Activated CD4-positive, CD25-positive, alpha-beta regulatory T cell treated with anti-CD3 and anti-CD28 coated beads, Interleukin-2, amount 50 U/mL, for 16 hours (primary cell): ENCODE data around the gene CRB2.

Source experiments
- DNase-seq: peaks from one replicate; pipeline ENCODE4 v3.0.0-alpha.2; 2020; ENCODE audit warnings: low read depth, low spot score

The CRB2 gene

DNA sequence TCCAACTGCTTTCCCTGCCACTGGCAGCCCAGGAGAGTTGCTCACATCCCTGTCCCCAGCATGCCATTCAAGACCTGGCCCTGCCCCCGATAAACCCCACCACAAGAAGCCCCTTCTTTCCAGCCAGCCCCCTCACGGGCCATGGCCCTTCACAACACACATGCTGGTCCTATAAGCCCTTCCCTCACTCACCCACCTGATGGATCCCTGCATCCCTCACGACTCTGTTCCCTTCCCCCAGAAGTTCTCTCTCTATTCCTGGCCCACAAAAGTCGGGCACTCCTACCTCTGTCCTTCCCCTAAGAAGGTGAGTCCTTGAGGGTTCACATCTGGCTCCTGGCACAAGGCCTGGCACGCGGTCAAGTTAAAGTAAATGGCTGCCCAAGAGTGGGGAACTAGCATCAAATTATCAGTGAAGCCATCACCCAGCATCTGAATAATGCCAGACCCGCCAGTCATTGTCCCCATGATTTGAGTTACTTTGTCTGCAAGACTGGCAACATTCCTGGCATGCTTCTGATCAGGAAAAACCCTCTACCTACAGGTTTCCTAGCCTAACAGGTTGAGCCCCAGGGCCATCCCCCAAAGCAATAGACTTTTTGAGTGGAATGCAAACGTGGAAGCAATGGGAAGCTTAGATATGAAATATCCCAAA lies 65.9 kb downstream of the CRB2 start:
- DNase-seq: no peak

- no peak for DNase-seq
These were observed 66.8 kb downstream of the CRB2 start for GRCh38 chr9:123422635-123423310.

DNA sequence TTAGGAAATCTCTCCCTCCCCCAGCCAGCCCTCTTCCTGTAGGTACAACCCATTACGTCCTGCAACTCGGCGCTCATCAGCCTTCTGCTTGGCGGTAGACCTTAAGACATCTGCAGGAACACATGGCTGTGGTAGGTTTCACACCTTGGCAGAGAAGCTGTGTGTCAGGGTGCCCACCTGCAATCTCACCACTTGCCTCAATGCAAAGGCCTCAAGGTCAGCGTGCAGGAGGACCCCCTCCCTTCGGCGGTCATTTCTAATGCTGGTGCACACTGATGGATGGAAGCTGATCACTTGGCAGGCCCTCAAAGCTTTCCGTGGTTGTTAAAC lies 67.3 kb downstream of the CRB2 start:
- no peak for DNase-seq

- DNase-seq: no peak
These were observed 68.1 kb downstream of the CRB2 start for GRCh38 chr9:123424131-123424530.

- no peak for DNase-seq
These were observed 68.7 kb downstream of the CRB2 start for GRCh38 chr9:123424552-123425225.

GRCh38 chr9:123425261-123425821 lies 69.3 kb downstream of the CRB2 start:
- DNase-seq: no peak

- DNase-seq: no peak
These were observed 69.9 kb downstream of the CRB2 start for GRCh38 chr9:123425836-123426365.

GRCh38 chr9:123426406-123426805 lies 70.4 kb downstream of the CRB2 start:
- DNase-seq: no peak
